Body of pancreas (tissue), 4 donors: ENCODE data around the gene KLHL26.

ENCODE experiments used
- POLR2A ChIP-seq, 3 donors: fragments of 450-650 bp; IDR thresholded peaks; one replicate each; pipeline ENCODE4 v1.6.1; 2016; ENCODE audit warnings: antibody characterized with exemption in 3 of 3, mild to moderate bottlenecking in 2 of 3
- TF ChIP-seq, protein P1 (sequence below), 7 experiments: fragments of 450-650 bp in 4 of 7; fragments of 200-600 bp in 3 of 7; sonication (generic) in 3 of 7; IDR thresholded peaks; one replicate each; pipeline ENCODE4 v1.5.1; 2016 to 2019; ENCODE audit warnings: antibody characterized with exemption in 7 of 7

DNA sequence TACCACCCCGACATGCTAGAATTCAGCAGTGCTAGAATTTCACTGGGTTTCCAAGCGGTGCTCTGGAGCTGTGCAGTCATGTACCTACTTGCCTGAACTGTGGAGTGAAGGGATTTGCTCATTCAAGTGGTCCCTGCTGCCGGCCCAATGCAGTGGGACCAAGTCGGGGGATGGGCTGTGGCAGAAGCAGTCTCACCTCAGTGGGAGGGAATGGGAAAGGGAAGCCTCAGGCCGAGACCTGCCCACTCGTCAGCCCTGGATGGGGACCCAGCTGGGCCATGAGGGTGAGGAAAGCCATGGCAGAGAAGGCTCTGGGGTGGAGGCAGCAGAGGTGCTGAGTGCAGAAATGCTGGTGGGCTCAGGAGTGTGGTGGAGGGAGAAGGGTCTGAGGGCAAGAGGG lies 14.9 kb downstream of the KLHL26 start:
- TF ChIP-seq, protein P1, sequence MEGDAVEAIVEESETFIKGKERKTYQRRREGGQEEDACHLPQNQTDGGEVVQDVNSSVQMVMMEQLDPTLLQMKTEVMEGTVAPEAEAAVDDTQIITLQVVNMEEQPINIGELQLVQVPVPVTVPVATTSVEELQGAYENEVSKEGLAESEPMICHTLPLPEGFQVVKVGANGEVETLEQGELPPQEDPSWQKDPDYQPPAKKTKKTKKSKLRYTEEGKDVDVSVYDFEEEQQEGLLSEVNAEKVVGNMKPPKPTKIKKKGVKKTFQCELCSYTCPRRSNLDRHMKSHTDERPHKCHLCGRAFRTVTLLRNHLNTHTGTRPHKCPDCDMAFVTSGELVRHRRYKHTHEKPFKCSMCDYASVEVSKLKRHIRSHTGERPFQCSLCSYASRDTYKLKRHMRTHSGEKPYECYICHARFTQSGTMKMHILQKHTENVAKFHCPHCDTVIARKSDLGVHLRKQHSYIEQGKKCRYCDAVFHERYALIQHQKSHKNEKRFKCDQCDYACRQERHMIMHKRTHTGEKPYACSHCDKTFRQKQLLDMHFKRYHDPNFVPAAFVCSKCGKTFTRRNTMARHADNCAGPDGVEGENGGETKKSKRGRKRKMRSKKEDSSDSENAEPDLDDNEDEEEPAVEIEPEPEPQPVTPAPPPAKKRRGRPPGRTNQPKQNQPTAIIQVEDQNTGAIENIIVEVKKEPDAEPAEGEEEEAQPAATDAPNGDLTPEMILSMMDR (IDR thresholded peaks at IDR 0.05): no peak
- TF ChIP-seq POLR2A (IDR thresholded peaks at IDR 0.05): no peak
